ENCODE results near the gene POLR2L.

DNA sequence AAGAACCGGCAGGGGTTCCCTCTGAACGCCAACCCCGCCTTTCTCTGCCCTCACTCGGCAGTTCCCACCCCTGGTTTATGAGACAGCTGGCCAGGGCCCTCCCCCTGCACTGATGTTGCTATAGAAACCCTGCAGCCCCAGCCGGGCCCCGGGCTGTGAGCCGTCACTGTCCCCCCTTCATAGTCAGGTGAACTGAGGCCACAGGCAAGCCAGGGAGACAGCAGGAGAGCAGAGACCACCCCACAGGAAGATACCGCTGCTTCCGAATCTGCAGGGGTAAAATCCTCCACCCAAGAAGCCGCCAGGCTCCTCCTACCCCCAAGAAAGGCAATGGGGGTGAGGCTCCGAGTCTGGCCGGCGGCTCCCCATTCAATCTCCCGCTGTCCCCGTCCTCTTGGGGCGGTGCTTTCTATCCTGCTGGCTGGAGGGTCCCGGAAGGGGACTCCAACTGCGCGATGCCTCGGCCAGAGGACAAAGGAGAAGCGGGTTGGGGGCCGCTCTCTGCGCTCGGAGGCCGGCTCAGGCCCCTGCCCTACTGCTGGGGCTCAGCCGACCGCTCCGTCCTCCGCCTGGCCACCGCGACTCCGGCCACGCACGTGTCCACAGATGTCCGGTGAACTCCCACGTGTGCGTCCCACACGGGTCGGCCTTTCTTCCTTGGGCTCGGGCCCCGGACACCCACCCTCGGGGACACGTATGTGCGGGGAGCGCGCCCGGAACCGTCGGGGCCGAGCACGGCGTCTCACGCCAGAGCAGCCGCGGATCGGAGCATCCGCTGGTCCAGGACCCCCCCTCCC is 44.8 kb downstream of the POLR2L start:
- no peak for TF ChIP-seq CTCF (conservative IDR thresholded peaks at IDR 0.05; ENCODE audit: low read depth, low read length)
- TF ChIP-seq EZH2 (IDR thresholded peaks at IDR 0.05; ENCODE audit: borderline replicate concordance, low read depth, low read length, poor library complexity, severe bottlenecking) = no peak

Data from A673 (cell line).